Neuronal stem cell (in vitro differentiated cells): Measurements from ENCODE around the gene QSER1.

ENCODE experiments used
- DNase-seq: peaks from one replicate; pipeline ENCODE4 v3.0.0-alpha.2; 2013; ENCODE audit warnings: low spot score
- H2AFZ ChIP-seq: one replicate; pipeline ENCODE4 v1.6.1; 2013; ENCODE audit warnings: mild to moderate bottlenecking, low read length, inconsistent platforms
- H2AK5ac ChIP-seq: 2 replicates; pipeline ENCODE4 v1.6.1; 2013; ENCODE audit warnings: low read depth, mild to moderate bottlenecking, inconsistent platforms, low read length, moderate library complexity, mixed read lengths
- H2BK120ac ChIP-seq: 2 replicates; pipeline ENCODE4 v1.6.1; 2013; ENCODE audit warnings: low read depth, mild to moderate bottlenecking, inconsistent platforms, low read length, moderate library complexity, mixed read lengths
- H2BK12ac ChIP-seq: one replicate; pipeline ENCODE4 v1.6.1; 2013; ENCODE audit warnings: low read length, inconsistent platforms
- H2BK15ac ChIP-seq: 2 replicates; pipeline ENCODE4 v1.6.1; 2013; ENCODE audit warnings: mild to moderate bottlenecking, low read length, inconsistent platforms, mixed read lengths
- H2BK5ac ChIP-seq: one replicate; pipeline ENCODE4 v1.6.1; 2013; ENCODE audit warnings: inconsistent platforms, mild to moderate bottlenecking, low read length, moderate library complexity
- H3K14ac ChIP-seq: one replicate; pipeline ENCODE4 v1.6.1; 2013; ENCODE audit warnings: low read length, inconsistent platforms
- H3K18ac ChIP-seq: 2 replicates; pipeline ENCODE4 v1.6.1; 2013; ENCODE audit warnings: low read length, inconsistent platforms
- H3K23ac ChIP-seq: 2 replicates; pipeline ENCODE4 v1.6.1; 2013; ENCODE audit warnings: low read depth, mild to moderate bottlenecking, mixed read lengths, low read length, inconsistent platforms; ENCODE audit not compliant: poor library complexity
- H3K27ac ChIP-seq: replicated peaks from 3 replicates; pipeline ENCODE4 v1.5.1; 2013; ENCODE audit warnings: low read length, inconsistent platforms
- H3K27me3 ChIP-seq, 3 experiments: 2 replicates each; pipeline ENCODE4 v1.6.1; 2013; ENCODE audit warnings: low read length in 3 of 3, mild to moderate bottlenecking in 2 of 3, inconsistent platforms in 1 of 3, low read depth in 1 of 3, mixed read lengths in 1 of 3, moderate library complexity in 1 of 3; ENCODE audit not compliant: control insufficient read depth in 3 of 3, insufficient read depth in 3 of 3
- H3K36me3 ChIP-seq, 2 donors: replicated peaks in 1 of 2; 2 replicates each; pipeline ENCODE4 v1.6.1; 2013; ENCODE audit warnings: low read length in 2 of 2; ENCODE audit not compliant: control insufficient read depth in 2 of 2, insufficient read depth in 2 of 2
- H3K4ac ChIP-seq: 2 replicates; pipeline ENCODE4 v1.6.1; 2013; ENCODE audit warnings: inconsistent platforms, mild to moderate bottlenecking, low read length, moderate library complexity
- H3K4me1 ChIP-seq, 2 donors: 1 replicate in 1 of 2; 2 replicates in 1 of 2; pipeline ENCODE4 v1.6.1; 2013; ENCODE audit warnings: low read length in 2 of 2, low read depth in 1 of 2; ENCODE audit not compliant: control insufficient read depth in 2 of 2, insufficient read depth in 1 of 2
- H3K4me2 ChIP-seq: one replicate; pipeline ENCODE4 v1.6.1; 2013; ENCODE audit warnings: mild to moderate bottlenecking, low read length, inconsistent platforms; ENCODE audit not compliant: insufficient read depth, poor library complexity, severe bottlenecking
- H3K4me3 ChIP-seq, 2 donors: 2 replicates each; pipeline ENCODE4 v1.5.1; 2013; ENCODE audit warnings: low read length in 2 of 2, mild to moderate bottlenecking in 2 of 2, inconsistent platforms in 1 of 2, moderate library complexity in 1 of 2
- H3K79me1 ChIP-seq: one replicate; pipeline ENCODE4 v1.6.1; 2013; ENCODE audit warnings: low read depth, mild to moderate bottlenecking, inconsistent platforms, low read length, moderate library complexity
- H3K9ac ChIP-seq: one replicate; pipeline ENCODE4 v1.6.1; 2013; ENCODE audit warnings: mild to moderate bottlenecking, low read depth, low read length, inconsistent platforms; ENCODE audit not compliant: poor library complexity
- H3K9me3 ChIP-seq, 2 donors: replicated peaks in 1 of 2; 2 replicates each; pipeline versions ENCODE3 to v1.6.1; 2013; ENCODE audit warnings: low read length in 2 of 2, mild to moderate bottlenecking in 2 of 2, inconsistent platforms in 1 of 2, low read depth in 1 of 2, mixed read lengths in 1 of 2, moderate library complexity in 1 of 2; ENCODE audit not compliant: control insufficient read depth in 2 of 2, insufficient read depth in 1 of 2
- H4K8ac ChIP-seq: one replicate; pipeline ENCODE4 v1.6.1; 2013; ENCODE audit warnings: low read depth, mild to moderate bottlenecking, inconsistent platforms, low read length, moderate library complexity
- H4K91ac ChIP-seq: one replicate; pipeline ENCODE4 v1.6.1; 2013; ENCODE audit warnings: low read length, low read depth, mild to moderate bottlenecking, inconsistent platforms; ENCODE audit not compliant: poor library complexity
- WGBS, 2 donors: extraction: QIAGEN DNeasy Blood & Tissue Kit; methylation state at CpG; one replicate each; pipeline ENCODE4 v1.1.7; 2013; ENCODE audit warnings: missing lambda C conversion rate in 2 of 2, mixed read lengths in 1 of 2; ENCODE audit not compliant: insufficient read length in 2 of 2, insufficient replicate concordance in 1 of 2; ENCODE audit errors: extremely low coverage in 2 of 2; 5-methylcytosine and 5-hydroxymethylcytosine counted together

QSER1 gene

GRCh38 chr11:32990481-32990880 lies 97.9 kb downstream of the QSER1 start:
- H4K91ac ChIP-seq: no peak overlapping the region
- H2BK5ac ChIP-seq: no peak overlapping the region
- no peaks in the 10 kb centered on the region for H3K79me1 ChIP-seq
- no peak overlapping the region for H3K23ac ChIP-seq
- H3K14ac ChIP-seq: no peak overlapping the region
- peaks cover 0 to 5% of the 10 kb centered on the region in 2 donors for H3K9me3 ChIP-seq
- no peaks in the 10 kb centered on the region for H3K27me3 ChIP-seq
- WGBS, 2 donors: no CpG with 5 or more reads among the region's 1 CpG
- H3K4me2 ChIP-seq: no peak overlapping the region
- H3K18ac ChIP-seq: no peak overlapping the region
- H3K4me3 ChIP-seq: no peak overlapping the region
- no peak for DNase-seq
- no peak overlapping the region for H2BK12ac ChIP-seq
- H3K4me1 ChIP-seq: no peaks in the 10 kb centered on the region
- H2AK5ac ChIP-seq: no peak overlapping the region
- H3K27ac ChIP-seq: no peak overlapping the region
- H2AFZ ChIP-seq: no peak overlapping the region
- no peak overlapping the region for H3K9ac ChIP-seq
- no peaks in the 10 kb centered on the region for H3K36me3 ChIP-seq
- H3K4ac ChIP-seq: no peak overlapping the region
- no peak overlapping the region for H4K8ac ChIP-seq
- no peak overlapping the region for H2BK120ac ChIP-seq
- H2BK15ac ChIP-seq: no peak overlapping the region

- Histone ChIP-seq H3K27ac (no peak overlapping the region), H3K4me1 (no peaks in the 10 kb centered on the region), H3K9ac (no peak overlapping the region), H3K79me1 (no peaks in the 10 kb centered on the region), H3K4me3 (no peak overlapping the region), H3K18ac (no peak overlapping the region), H3K4me2 (no peak overlapping the region), H3K23ac (no peak overlapping the region), H2AFZ (no peak overlapping the region), H2BK12ac (no peak overlapping the region), H3K27me3 (no peaks in the 10 kb centered on the region), H2BK15ac (no peak overlapping the region), H3K9me3 (peaks cover 0 to 5% of the 10 kb centered on the region in 2 donors), H3K4ac (no peak overlapping the region), H3K14ac (no peak overlapping the region), H2BK5ac (no peak overlapping the region), H4K91ac (no peak overlapping the region), H4K8ac (no peak overlapping the region), H3K36me3 (no peaks in the 10 kb centered on the region), H2AK5ac (no peak overlapping the region), H2BK120ac (no peak overlapping the region)
- no CpG with 5 or more reads among the region's 3 CpGs for WGBS, 2 donors
- DNase-seq: no peak
Measured at GRCh38 chr11:32991427-32991826, 98.8 kb downstream of the QSER1 start.

- no peak overlapping the region for H2AFZ ChIP-seq
- no peaks in the 10 kb centered on the region for H3K4me1 ChIP-seq
- no peaks in the 10 kb centered on the region for H3K36me3 ChIP-seq
- no peak overlapping the region for H3K18ac ChIP-seq
- H3K4me3 ChIP-seq: no peak overlapping the region
- H3K27me3 ChIP-seq: no peaks in the 10 kb centered on the region
- H3K9me3 ChIP-seq: peaks cover 0 to 5% of the 10 kb centered on the region in 2 donors
- no peak overlapping the region for H2BK5ac ChIP-seq
- DNase-seq: no peak
- H3K9ac ChIP-seq: no peak overlapping the region
- no peak overlapping the region for H3K4ac ChIP-seq
- H2BK120ac ChIP-seq: no peak overlapping the region
- no peak overlapping the region for H2BK15ac ChIP-seq
- H3K4me2 ChIP-seq: no peak overlapping the region
- H3K27ac ChIP-seq: no peak overlapping the region
- H2BK12ac ChIP-seq: no peak overlapping the region
- no peak overlapping the region for H2AK5ac ChIP-seq
- no peak overlapping the region for H3K23ac ChIP-seq
- no peak overlapping the region for H4K8ac ChIP-seq
- no peaks in the 10 kb centered on the region for H3K79me1 ChIP-seq
- no peak overlapping the region for H3K14ac ChIP-seq
- H4K91ac ChIP-seq: no peak overlapping the region
Measured at GRCh38 chr11:32991898-32992297, 99.3 kb downstream of the QSER1 start.

- Histone ChIP-seq H2AFZ (no peak overlapping the region), H3K36me3 (no peaks in the 10 kb centered on the region), H2BK5ac (no peak overlapping the region), H2BK120ac (no peak overlapping the region), H3K9me3 (no peaks in the 10 kb centered on the region), H3K18ac (no peak overlapping the region), H3K4me3 (no peak overlapping the region), H4K8ac (no peak overlapping the region), H2AK5ac (no peak overlapping the region), H3K9ac (no peak overlapping the region), H3K27me3 (no peaks in the 10 kb centered on the region), H2BK15ac (no peak overlapping the region), H3K79me1 (no peaks in the 10 kb centered on the region), H3K4me2 (no peak overlapping the region), H3K27ac (no peak overlapping the region), H2BK12ac (no peak overlapping the region), H3K23ac (no peak overlapping the region), H3K4ac (no peak overlapping the region), H4K91ac (no peak overlapping the region), H3K14ac (no peak overlapping the region), H3K4me1 (no peaks in the 10 kb centered on the region)
- no peak for DNase-seq
Measured at GRCh38 chr11:33000181-33000580, 107.6 kb downstream of the QSER1 start.
